AG09319 (cell line): Measurements from ENCODE around the gene STX11.

Source experiments
- DNase-seq: peaks from one replicate; pipeline ENCODE4 v3.0.0-alpha.2; 2010; ENCODE audit warnings: low read depth; ENCODE audit errors: extremely low read depth
- CTCF ChIP-seq: IDR thresholded peaks from 2 replicates; pipeline ENCODE4 v1.5.1; 2011; ENCODE audit warnings: low read depth, mild to moderate bottlenecking, inconsistent platforms, low read length, moderate library complexity

STX11 gene

DNA sequence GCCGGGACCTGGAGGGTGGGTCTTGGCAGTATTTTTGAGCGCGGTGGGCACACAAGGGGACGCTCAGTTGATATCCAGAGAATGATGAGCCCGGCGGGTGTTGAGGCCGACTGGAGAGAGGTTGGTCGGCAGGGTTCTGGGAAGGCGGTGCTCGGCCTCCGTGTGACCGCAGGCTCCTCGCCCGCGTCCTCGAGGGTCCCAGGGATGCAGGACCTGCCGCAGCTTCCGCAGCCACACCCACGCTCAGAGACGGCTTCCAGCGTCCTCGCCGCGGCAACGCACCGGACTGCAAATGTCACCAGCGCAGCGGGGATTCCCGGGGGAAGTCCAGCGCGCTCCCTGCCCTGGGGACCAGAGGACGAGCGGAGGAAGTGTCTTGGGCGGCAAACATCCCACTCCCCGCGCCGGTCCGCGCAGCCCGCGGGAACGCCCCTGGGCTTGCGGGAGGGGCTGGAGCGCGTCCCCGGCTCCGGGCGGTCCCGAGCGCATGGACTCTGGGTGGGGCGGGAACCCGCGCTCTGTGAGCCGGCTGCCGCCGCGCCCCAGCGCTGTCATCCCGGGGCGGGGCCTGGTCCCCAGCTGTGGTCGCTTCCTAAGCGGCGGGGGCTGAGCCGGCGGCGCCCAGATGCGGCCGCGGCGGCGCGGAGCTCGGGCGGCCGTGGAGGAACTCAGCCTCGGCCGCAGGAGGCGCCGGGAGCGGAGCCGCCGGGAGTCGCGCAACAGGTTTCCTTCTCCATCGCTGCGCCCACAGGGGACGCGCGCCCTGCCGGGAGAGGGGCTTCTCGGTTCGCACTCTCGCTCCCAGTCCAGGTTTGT is at the start of gene STX11:
STX11 (plus strand) TSS at position 624 of the 816 bp plus-strand sequence. CDS start 36,111 bp downstream, outside the sequence.
- TF ChIP-seq CTCF, result no peak
- no peak for DNase-seq

- DNase-seq, result no peak
- no peak for TF ChIP-seq CTCF
Measured at GRCh38 chr6:144103026-144103563, 47.2 kb upstream of the STX11 start.

- no peak for TF ChIP-seq CTCF
- DNase-seq, result no peak
Measured at GRCh38 chr6:144104488-144104887, 45.8 kb upstream of the STX11 start.

- peak; percentile 56 for TF ChIP-seq CTCF
- peak; percentile 46 for DNase-seq
Measured at GRCh38 chr6:144104898-144105487, 45.3 kb upstream of the STX11 start.

- no peak for TF ChIP-seq CTCF
- no peak for DNase-seq
Measured at GRCh38 chr6:144106206-144106605, 44.1 kb upstream of the STX11 start.

DNA sequence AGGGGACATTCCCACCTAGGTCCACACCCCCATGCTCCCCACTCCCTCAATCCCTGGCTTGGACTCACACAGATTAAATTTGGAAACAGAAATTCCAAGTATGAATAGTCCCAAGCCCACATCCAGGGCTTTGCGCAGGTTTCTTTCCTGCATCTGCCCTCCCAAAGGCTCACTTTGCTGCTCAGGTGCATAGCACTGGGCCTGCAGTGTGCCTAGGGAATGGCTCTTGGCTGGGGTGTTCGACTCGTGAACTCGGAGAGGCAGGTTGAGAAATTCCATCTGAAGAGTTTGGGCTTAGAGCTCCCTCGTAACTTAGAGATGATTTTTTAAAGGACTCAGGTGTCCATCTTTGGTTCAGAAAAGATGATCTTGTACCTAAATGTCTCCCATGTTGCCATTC is 40.1 kb upstream of the STX11 start:
- no peak for TF ChIP-seq CTCF
- DNase-seq, result no peak

GRCh38 chr6:144113366-144113765 is 37.0 kb upstream of the STX11 start:
- TF ChIP-seq CTCF, result no peak
- no peak for DNase-seq
